ENCODE results near the gene SLC4A7. TPM values are rescaled to one million over a fixed set of nuclear protein-coding genes. Genes with fewer than 3 reads are reported as not detected.

Gene SLC4A7
- total RNA-seq, 4 donors from 2014 or later, result 7.5 to 19.8 (median 12.8) TPM

- no peaks in the 10 kb centered on the region for H3K4me1 ChIP-seq
- intact Hi-C loops (cut with DNase I; ENCODE audit: low total_unique reads) (no loop called here), in situ Hi-C loops (cut with MboI; ENCODE audit: low sequenced_read_pairs in 4 of 4) (no loop called here)
- no peak for TF ChIP-seq POLR2A (IDR thresholded peaks at IDR 0.05)
- TF ChIP-seq CTCF (IDR thresholded peaks at IDR 0.05 in 4 of 5, conservative IDR thresholded peaks at IDR 0.05 in 1 of 5), result no peak
- no peaks in the 10 kb centered on the region for H3K9me3 ChIP-seq
- DNase-seq (no peak), ATAC-seq (no peak)
- no peaks in the 10 kb centered on the region for H3K27me3 ChIP-seq
- H3K4me3 ChIP-seq, result no peak overlapping the region
- H3K27ac ChIP-seq, result no peak overlapping the region
- peaks cover 0 to 22% of the 10 kb centered on the region in 2 donors for H3K36me3 ChIP-seq
Measured at GRCh38 chr3:27431116-27431515, 53.1 kb downstream of the SLC4A7 start.

GRCh38 chr3:27429909-27430308, 54.3 kb downstream of the SLC4A7 start:
- TF ChIP-seq POLR2A (IDR thresholded peaks at IDR 0.05) (no peak), CTCF (IDR thresholded peaks at IDR 0.05 in 4 of 5, conservative IDR thresholded peaks at IDR 0.05 in 1 of 5) (no peak)
- no peak for DNase-seq
- Histone ChIP-seq H3K36me3 (peaks cover 0 to 20% of the 10 kb centered on the region in 2 donors), H3K27me3 (no peaks in the 10 kb centered on the region), H3K9me3 (no peaks in the 10 kb centered on the region), H3K27ac (no peak overlapping the region), H3K4me1 (peaks cover 0 to 1% of the 10 kb centered on the region in 2 donors), H3K4me3 (no peak overlapping the region)
- intact Hi-C loops (cut with DNase I; ENCODE audit: low total_unique reads) (no loop called here), in situ Hi-C loops (cut with MboI; ENCODE audit: low sequenced_read_pairs in 4 of 4) (no loop called here)
- no peak for ATAC-seq

GRCh38 chr3:27428446-27428845, 55.7 kb downstream of the SLC4A7 start:
- no peak overlapping the region for H3K27ac ChIP-seq
- no peak overlapping the region for H3K4me3 ChIP-seq
- H3K27me3 ChIP-seq, result no peaks in the 10 kb centered on the region
- H3K4me1 ChIP-seq, result peaks cover 13 to 14% of the 10 kb centered on the region in 2 donors
- DNase-seq (no peak), ATAC-seq (no peak)
- TF ChIP-seq CTCF (IDR thresholded peaks at IDR 0.05 in 4 of 5, conservative IDR thresholded peaks at IDR 0.05 in 1 of 5), result no peak
- TF ChIP-seq POLR2A (IDR thresholded peaks at IDR 0.05), result no peak
- intact Hi-C loops (cut with DNase I; ENCODE audit: low total_unique reads), result no loop called here
- peaks cover 0 to 19% of the 10 kb centered on the region in 2 donors for H3K36me3 ChIP-seq
- H3K9me3 ChIP-seq, result no peaks in the 10 kb centered on the region
- in situ Hi-C loops (cut with MboI; ENCODE audit: low sequenced_read_pairs in 4 of 4), result no loop called here

GRCh38 chr3:27426926-27427325, 57.3 kb downstream of the SLC4A7 start:
- H3K4me3 ChIP-seq, result no peak overlapping the region
- peaks cover 13 to 20% of the 10 kb centered on the region in 2 donors for H3K4me1 ChIP-seq
- intact Hi-C loops (cut with DNase I; ENCODE audit: low total_unique reads), result no loop called here
- in situ Hi-C loops (cut with MboI; ENCODE audit: low sequenced_read_pairs in 4 of 4), result no loop called here
- no peak overlapping the region for H3K27ac ChIP-seq
- H3K27me3 ChIP-seq, result no peaks in the 10 kb centered on the region
- peaks cover 0 to 10% of the 10 kb centered on the region in 2 donors for H3K36me3 ChIP-seq
- no peak for TF ChIP-seq POLR2A (IDR thresholded peaks at IDR 0.05)
- TF ChIP-seq CTCF (IDR thresholded peaks at IDR 0.05 in 4 of 5, conservative IDR thresholded peaks at IDR 0.05 in 1 of 5), result no peak
- H3K9me3 ChIP-seq, result no peaks in the 10 kb centered on the region
- ATAC-seq, result no peak
- DNase-seq, result no peak

Data from gastrocnemius medialis (tissue), 4 donors.